Bronchial epithelial cell (primary cell): ENCODE measurements around the gene CYP2C9. TPM values are rescaled to one million over a fixed set of nuclear protein-coding genes. Genes with fewer than 3 reads are reported as not detected.
"Not testable (repeated sequence)": the region's sequence is repeated elsewhere in the genome, so short reads cannot be mapped to it uniquely, and the experiment has no call there.

Experiments used
- DNase-seq: peaks from one replicate; pipeline ENCODE4 v3.0.0-alpha.2; 2010; ENCODE audit warnings: low read depth
- FAIRE-seq: peaks from 2 replicates; lab custom pipeline; 2011; peaks lifted over from hg19 to GRCh38; lab: Jason Lieb, UNC
- H3K27me3 ChIP-seq: 2 replicates; pipeline ENCODE4 v1.5.1; 2011; ENCODE audit warnings: low read length; ENCODE audit not compliant: control insufficient read depth, insufficient read depth
- H3K36me3 ChIP-seq: 2 replicates; pipeline ENCODE4 v1.5.1; 2011; ENCODE audit warnings: low read length; ENCODE audit not compliant: control insufficient read depth, insufficient read depth
- H3K4me3 ChIP-seq: 2 replicates; pipeline ENCODE4 v1.5.1; 2011; ENCODE audit warnings: mild to moderate bottlenecking, low read depth, low read length, control low read depth
- CTCF ChIP-seq: IDR thresholded peaks from 2 replicates; pipeline ENCODE4 v1.5.1; 2011; ENCODE audit warnings: mild to moderate bottlenecking, moderate library complexity, low read length, control low read depth, inconsistent platforms; ENCODE audit not compliant: insufficient read depth, severe bottlenecking
- total RNA-seq: library from RNA; depleted of rRNA; stranded (reverse); fragments of >200 nt; gene quantifications from 2 replicates; pipeline ENCODE4 v1.2.1, GENCODE V29; 2014

The CYP2C9 gene
- total RNA-seq: 1.5 TPM in 1 of 2 replicates, not detected in the other

DNA sequence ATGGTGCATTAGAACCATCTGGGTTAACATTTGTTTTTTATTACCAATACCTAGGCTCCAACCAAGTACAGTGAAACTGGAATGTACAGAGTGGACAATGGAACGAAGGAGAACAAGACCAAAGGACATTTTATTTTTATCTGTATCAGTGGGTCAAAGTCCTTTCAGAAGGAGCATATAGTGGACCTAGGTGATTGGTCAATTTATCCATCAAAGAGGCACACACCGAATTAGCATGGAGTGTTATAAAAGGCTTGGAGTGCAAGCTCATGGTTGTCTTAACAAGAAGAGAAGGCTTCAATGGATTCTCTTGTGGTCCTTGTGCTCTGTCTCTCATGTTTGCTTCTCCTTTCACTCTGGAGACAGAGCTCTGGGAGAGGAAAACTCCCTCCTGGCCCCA, at the start of gene CYP2C9:
Gene CYP2C9, plus strand, starts transcription at position 276 of the 400 bp plus-strand sequence. Its CDS starts 25 bp downstream, at position 301.
- Histone ChIP-seq H3K4me3 (no peak within 1 kb of the TSS), H3K27me3 (no peaks in the 10 kb centered on the region), H3K36me3 (no peaks in the 10 kb centered on the region)
- FAIRE-seq (no peak), DNase-seq (no peak)
- no peak for TF ChIP-seq CTCF

GRCh38 chr10:94889123-94889522, 49.3 kb upstream of the CYP2C9 start:
- TF ChIP-seq CTCF: no peak
- Histone ChIP-seq H3K27me3 (no peaks in the 10 kb centered on the region), H3K36me3 (no peaks in the 10 kb centered on the region), H3K4me3 (no peak overlapping the region)
- no peak for FAIRE-seq
- no peak for DNase-seq

- Histone ChIP-seq H3K4me3 (no peak overlapping the region), H3K27me3 (no peaks in the 10 kb centered on the region), H3K36me3 (no peaks in the 10 kb centered on the region)
- TF ChIP-seq CTCF: no peak
- DNase-seq (no peak), FAIRE-seq (peak; percentile 98)
Measured at GRCh38 chr10:94890264-94891022, 48.0 kb upstream of the CYP2C9 start.

DNA sequence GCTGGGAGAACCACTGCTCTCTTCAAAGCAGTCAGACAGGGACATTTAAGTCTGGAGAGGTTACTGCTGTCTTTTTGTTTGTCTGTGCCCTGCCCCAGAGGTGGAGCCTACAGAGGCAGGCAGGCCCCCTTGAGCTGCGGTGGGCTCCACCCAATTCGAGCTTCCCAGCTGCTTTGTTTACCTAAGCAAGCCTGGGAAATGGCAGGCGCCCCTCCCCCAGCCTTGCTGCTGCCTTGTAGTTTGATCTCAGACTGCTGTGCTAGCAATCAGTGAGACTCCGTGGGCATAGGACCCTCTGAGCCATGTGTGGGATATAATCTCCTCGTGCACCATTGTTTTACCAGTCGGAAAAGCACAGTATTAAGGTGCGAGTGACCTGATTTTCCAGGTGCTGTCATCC, 40.0 kb upstream of the CYP2C9 start:
- not testable (repeated sequence) for H3K4me3 ChIP-seq, FAIRE-seq, DNase-seq, H3K27me3 ChIP-seq, H3K36me3 ChIP-seq

DNA sequence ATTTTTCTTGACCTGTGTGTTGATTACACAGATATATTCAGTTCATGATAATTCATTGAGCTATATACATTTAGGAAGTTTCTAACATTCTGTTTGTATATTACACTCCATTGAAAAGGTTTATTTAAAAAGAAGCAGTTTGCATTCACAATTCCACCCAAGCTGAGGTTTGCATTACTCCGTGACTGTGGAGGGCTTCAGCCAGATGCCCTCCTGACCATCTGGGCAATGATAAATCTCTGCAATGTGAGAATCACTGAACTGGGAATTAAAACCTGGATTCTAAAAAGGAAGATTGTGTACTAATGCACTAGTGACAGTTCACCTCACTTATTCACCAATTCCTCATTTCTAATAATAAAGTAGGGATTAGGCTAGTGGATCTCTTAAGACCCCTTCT, 36.4 kb upstream of the CYP2C9 start:
- TF ChIP-seq CTCF: no peak
- Histone ChIP-seq H3K4me3 (no peak overlapping the region), H3K36me3 (no peaks in the 10 kb centered on the region), H3K27me3 (no peaks in the 10 kb centered on the region)
- no peak for FAIRE-seq
- no peak for DNase-seq

DNA sequence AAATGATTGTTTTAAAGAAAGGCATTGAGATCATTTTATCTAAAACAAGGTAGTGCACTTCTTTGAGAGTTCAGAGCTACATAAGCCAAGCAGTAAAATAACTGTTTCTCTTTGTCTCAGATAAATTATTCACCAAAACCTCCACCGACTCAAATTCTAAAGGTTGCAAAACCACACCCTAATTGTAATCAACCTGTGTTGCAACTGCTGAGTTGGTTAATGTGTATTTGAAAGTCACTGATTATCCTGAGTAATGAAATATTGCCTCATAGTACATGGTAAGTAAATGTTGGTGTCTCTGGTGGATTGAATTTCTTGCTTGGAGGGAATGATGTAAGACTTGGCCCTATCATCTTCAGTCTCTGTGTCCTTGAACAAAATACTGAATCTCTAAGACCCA, 35.9 kb upstream of the CYP2C9 start:
- FAIRE-seq (no peak), DNase-seq (peak; percentile 90)
- Histone ChIP-seq H3K4me3 (no peak overlapping the region), H3K36me3 (no peaks in the 10 kb centered on the region), H3K27me3 (no peaks in the 10 kb centered on the region)
- TF ChIP-seq CTCF: no peak

DNA sequence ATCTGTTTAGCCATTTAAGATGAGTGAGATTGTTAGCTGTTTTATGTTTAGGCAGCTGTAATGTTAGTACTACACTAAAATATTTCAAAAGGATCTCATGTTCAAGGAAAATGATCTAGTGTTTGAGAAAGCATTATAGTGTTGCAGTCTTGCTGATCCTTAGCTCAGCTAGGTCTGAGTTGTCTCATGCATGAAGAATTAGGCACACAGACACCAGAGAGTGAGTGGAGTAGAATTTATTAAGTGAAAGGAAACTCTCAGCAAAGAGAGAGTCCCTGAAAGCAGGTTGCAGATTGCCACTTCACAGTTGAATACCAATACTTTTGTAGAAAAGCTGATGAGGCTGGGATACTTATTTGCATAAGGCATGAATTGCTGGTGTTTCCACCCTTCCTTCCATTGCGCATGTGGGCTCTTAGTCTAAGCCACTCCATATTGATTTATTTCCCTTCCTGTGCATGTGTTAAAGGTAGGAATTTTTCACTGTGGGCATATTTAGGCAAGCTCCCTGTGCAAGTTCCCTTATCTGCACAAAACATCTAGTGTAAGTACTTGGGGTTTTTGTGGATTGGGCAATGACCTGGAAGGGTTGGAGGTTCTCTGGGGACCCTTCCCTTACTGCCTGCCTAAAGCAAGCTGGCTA, 33.8 kb upstream of the CYP2C9 start:
- H3K36me3 ChIP-seq, H3K27me3 ChIP-seq, H3K4me3 ChIP-seq, DNase-seq: not testable (repeated sequence)
- peak; percentile 89 for FAIRE-seq
